ENCODE results near the gene CFAP73. TPM values are rescaled to one million over a fixed set of nuclear protein-coding genes. Genes with fewer than 3 reads are reported as not detected.

Gene CFAP73
- total and polyA plus RNA-seq, 2 experiments from 2014 or later = 0.50 to 0.59 TPM

Small RNA genes lying within 50 kb of the gene (microRNA-seq; reads per million reads assigned to microRNA genes)
- not detected for gene MIR7106

Small RNA genes lying within 50 kb of the gene (small RNA-seq; reads per million reads assigned to genes)
- gene MIR7106 (ENCODE audit: low replicate concordance) = not detected
- gene RF00019 (ENCODE audit: low replicate concordance) = not detected

Other genes with a start within 250 kb of the CFAP73 start
- not detected in 2 replicates for gene OAS1, start 242.8 kb upstream of the CFAP73 start, total RNA-seq (2014; rRNA removed; shearing (Covaris generic))
- gene OAS1, start 242.8 kb upstream of the CFAP73 start, polyA plus RNA-seq (2016; fragmentation: Nextera tagmentation; extraction: Ambion mirVana) = not detected in 2 replicates
- 1.4 and 2.6 TPM in 2 replicates for gene OAS3, start 211.2 kb upstream of the CFAP73 start, total RNA-seq (2014; rRNA removed; shearing (Covaris generic))
- gene OAS3, start 211.2 kb upstream of the CFAP73 start, polyA plus RNA-seq (2016; fragmentation: Nextera tagmentation; extraction: Ambion mirVana) = 0.21 and 0.27 TPM in 2 replicates
- gene OAS2, start 171.2 kb upstream of the CFAP73 start, total RNA-seq (2014; rRNA removed; shearing (Covaris generic)) = not detected in 2 replicates
- gene OAS2, start 171.2 kb upstream of the CFAP73 start, polyA plus RNA-seq (2016; fragmentation: Nextera tagmentation; extraction: Ambion mirVana) = 0.10 TPM in 2 replicates
- 4.7 and 9.0 TPM in 2 replicates for gene DTX1, start 93.0 kb upstream of the CFAP73 start, total RNA-seq (2014; rRNA removed; shearing (Covaris generic))
- 1.6 and 1.8 TPM in 2 replicates for gene DTX1, start 93.0 kb upstream of the CFAP73 start, polyA plus RNA-seq (2016; fragmentation: Nextera tagmentation; extraction: Ambion mirVana)
- gene RASAL1, start 14.0 kb upstream of the CFAP73 start, total RNA-seq (2014; rRNA removed; shearing (Covaris generic)) = 5.4 and 8.2 TPM in 2 replicates
- gene RASAL1, start 14.0 kb upstream of the CFAP73 start, polyA plus RNA-seq (2016; fragmentation: Nextera tagmentation; extraction: Ambion mirVana) = 2.6 and 2.7 TPM in 2 replicates
- 79.6 and 84.1 TPM in 2 replicates for gene DDX54, start 35.8 kb downstream of the CFAP73 start, total RNA-seq (2014; rRNA removed; shearing (Covaris generic))
- 89.4 and 89.5 TPM in 2 replicates for gene DDX54, start 35.8 kb downstream of the CFAP73 start, polyA plus RNA-seq (2016; fragmentation: Nextera tagmentation; extraction: Ambion mirVana)
- gene RITA1, start 36.0 kb downstream of the CFAP73 start, total RNA-seq (2014; rRNA removed; shearing (Covaris generic)) = 33.0 and 40.4 TPM in 2 replicates
- 20.0 and 21.4 TPM in 2 replicates for gene RITA1, start 36.0 kb downstream of the CFAP73 start, polyA plus RNA-seq (2016; fragmentation: Nextera tagmentation; extraction: Ambion mirVana)
- 12.2 and 14.4 TPM in 2 replicates for gene TPCN1, start 71.7 kb downstream of the CFAP73 start, total RNA-seq (2014; rRNA removed; shearing (Covaris generic))
- 11.2 and 16.2 TPM in 2 replicates for gene TPCN1, start 71.7 kb downstream of the CFAP73 start, polyA plus RNA-seq (2016; fragmentation: Nextera tagmentation; extraction: Ambion mirVana)
- gene SLC8B1, start 185.4 kb downstream of the CFAP73 start, total RNA-seq (2014; rRNA removed; shearing (Covaris generic)) = 8.9 and 13.4 TPM in 2 replicates
- 5.3 and 6.0 TPM in 2 replicates for gene SLC8B1, start 185.4 kb downstream of the CFAP73 start, polyA plus RNA-seq (2016; fragmentation: Nextera tagmentation; extraction: Ambion mirVana)
- 37.0 and 37.1 TPM in 2 replicates for gene PLBD2, start 208.9 kb downstream of the CFAP73 start, total RNA-seq (2014; rRNA removed; shearing (Covaris generic))
- gene PLBD2, start 208.9 kb downstream of the CFAP73 start, polyA plus RNA-seq (2016; fragmentation: Nextera tagmentation; extraction: Ambion mirVana) = 10.2 and 10.4 TPM in 2 replicates